DMS114 treated with DMSO at 0.1 percent for 48 hours (cell line): ENCODE data around the gene XPNPEP2.

Experiments used
- DNase-seq: peaks from one replicate; lab custom pipeline; 2025; ENCODE audit not compliant: unreplicated experiment; lab: John Stamatoyannopoulos, UW

Gene XPNPEP2

DNA sequence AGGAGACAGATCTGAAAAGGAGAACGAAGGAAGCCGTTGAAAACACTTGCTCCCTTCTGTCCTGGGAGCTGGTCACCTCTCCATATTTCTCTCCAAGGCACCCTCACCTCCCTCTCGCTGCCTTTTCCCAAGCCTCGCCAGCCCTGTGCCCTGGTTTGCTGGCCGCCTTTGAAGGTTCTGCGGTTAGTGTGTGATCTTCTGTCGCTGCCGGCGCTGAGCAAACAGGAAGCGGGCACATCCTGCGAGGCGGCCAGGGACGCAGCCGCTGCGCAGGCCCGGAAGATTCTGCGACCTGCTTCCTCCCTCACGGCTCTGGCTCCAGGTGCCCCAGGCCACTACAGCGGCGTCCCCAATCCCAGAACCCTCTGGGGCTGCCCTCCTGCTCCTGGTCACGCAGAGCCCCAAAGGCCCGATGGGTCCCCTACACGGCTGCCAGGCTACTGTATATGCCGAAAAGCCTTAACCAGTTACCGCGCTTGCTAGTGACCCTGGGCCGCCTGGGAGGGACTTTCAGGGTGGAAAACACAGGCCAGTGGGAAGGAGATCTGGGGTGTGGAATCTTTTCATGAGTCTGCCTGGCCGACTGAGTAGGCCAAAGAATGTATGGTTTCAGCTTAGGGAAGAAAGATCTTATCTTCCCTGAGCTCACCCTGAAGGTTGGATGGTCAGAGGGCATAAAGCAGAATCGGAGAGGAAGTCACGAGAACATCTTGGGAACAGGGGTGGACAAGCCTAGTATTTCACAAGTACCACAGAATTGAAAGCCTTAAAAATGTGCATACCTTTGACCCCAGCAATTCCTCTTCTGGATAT lies 38.6 kb downstream of the XPNPEP2 start:
- no peak for DNase-seq

GRCh38 chrX:129779086-129779672 lies 40.4 kb downstream of the XPNPEP2 start:
- DNase-seq, result no peak

DNA sequence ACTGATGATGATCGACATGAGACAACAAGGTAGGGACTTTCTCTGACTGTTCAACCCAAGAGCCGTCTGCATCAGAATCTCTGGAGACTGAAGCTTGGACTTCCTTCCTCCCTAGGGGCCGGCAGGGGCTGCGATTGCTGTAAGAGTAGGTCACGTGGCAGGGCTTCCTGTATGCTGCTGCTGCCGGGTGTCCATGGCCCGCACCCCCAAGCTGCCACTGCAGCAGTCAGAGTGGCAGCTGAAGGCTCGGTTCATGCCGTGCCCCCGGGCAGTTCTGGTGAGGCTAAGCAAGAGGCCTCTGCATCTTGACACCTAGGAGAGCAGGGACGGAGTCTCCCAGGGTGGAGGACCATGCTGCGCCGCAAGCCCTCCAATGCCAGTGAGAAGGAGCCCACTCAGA lies 41.0 kb downstream of the XPNPEP2 start, which contains the start of gene SASH3:
Gene SASH3, plus strand, starts transcription at position 203 of the 400 bp plus-strand sequence. Its CDS starts 149 bp downstream, at position 352.
- DNase-seq, result no peak

DNA sequence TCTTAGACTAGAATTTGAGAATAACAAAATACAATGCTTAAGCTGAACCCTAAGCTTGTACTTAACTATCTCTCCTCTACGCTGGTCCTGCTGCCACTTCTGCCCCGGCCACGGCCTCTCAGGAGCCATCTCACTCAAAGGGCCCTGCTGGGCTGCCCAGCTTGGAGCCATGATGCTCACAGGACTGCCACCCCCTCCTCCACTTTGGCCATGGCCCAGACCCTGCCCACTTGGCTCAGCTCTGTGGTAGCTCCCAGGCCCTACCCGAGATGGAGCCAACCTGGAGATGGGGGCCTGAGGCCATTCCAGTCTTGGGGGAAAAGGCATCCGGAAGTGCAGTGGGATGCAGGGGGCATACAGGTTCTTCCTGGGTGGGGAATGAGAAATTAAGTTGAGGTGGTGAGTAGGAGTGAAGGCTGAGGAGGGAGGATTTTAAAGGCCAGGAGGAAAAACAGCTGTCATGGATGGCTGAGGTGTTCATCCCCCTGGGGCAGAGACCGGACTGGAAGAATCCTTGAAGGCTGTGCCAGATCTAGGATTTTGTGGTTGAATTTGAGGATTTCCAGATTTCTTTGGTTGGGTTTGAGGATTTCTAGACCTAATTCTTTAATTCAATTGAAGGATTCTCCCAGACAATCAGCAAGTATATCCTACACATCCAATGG lies 41.8 kb downstream of the XPNPEP2 start:
- no peak for DNase-seq

GRCh38 chrX:129781134-129781672 lies 42.4 kb downstream of the XPNPEP2 start:
- DNase-seq, result no peak

GRCh38 chrX:129781680-129782495 lies 43.1 kb downstream of the XPNPEP2 start:
- DNase-seq, result no peak

DNA sequence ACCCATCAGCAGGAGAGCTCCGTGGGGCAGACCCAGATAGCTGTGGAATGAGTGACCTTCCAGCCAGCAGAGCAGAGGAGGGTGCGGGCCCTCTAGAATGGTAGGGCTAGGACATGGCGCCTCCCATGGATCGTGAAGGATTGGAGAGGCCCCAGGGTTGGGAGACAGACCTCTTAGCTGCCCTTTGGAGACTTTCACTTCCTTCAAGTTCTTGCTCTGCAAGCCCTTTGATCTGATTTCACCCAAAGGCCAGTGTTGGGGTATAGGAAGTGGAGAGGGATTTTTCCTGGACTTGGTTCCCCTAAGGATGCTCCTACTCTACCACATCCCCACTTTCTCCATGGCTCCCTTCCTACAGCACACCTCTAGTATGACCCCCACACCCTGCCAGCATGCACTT lies 43.9 kb downstream of the XPNPEP2 start:
- no peak for DNase-seq

DNA sequence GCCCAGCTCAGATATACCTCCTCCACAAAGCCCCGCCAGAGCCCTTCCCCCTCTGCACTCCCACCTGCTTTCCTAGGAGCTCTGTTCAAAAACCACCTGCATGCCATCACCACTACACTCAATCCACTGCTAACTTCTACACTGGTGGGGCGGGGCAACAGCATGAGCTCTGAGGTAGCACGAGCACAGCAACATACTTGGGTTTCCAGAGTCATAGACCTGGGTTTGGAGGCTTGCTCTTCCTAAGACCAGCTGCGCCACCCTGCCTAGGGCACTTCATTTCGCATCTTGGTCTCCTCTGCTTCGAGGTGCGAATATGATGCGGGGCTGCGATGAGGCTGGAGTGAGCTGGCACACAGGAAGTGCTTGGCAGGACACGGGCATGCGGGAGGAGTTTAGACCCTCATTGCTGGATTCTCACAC lies 44.5 kb downstream of the XPNPEP2 start:
- no peak for DNase-seq

- no peak for DNase-seq
Observed at GRCh38 chrX:129784371-129784770, 45.6 kb downstream of the XPNPEP2 start.

DNA sequence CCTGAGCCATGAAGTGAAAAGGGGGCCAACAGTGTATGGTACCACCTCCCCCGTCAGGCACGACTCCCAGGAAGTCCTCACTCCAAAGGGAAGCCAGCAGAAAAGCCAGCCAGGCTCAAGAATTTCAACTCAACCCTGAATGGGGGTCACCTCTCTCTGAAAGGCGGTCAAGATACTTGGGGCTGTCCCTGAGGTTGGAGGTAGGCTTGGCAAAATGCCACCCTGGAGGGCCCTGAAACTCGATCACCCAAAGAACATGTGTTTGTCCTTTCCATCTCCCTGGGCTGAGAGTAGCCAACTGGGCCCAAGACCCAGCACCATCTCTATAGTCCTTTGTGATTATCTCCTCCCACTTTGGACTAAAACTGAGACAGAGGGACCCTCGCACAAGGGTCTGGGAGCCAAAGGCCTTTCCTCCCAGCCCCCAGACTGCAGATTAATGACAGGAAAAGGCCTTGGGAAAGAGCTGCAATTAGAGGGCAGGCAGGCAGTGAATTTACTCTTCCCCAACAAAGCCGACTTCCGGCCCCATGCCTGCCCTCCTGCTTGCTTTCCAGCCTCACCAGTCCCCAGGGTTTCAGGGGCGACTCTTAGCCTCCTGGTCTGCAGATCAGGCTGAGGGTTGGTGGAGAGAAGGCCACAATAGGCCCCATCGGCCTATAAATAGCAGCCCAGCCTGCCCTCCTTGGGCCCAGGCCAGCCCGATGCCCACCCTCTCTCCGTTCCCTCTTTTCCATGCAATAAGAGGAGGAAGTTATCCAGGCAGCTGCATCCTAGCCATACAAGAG lies 46.6 kb downstream of the XPNPEP2 start:
- DNase-seq, result no peak

GRCh38 chrX:129786210-129786651 lies 47.5 kb downstream of the XPNPEP2 start:
- no peak for DNase-seq

- no peak for DNase-seq
Observed at GRCh38 chrX:129787336-129788055, 48.7 kb downstream of the XPNPEP2 start.

GRCh38 chrX:129788527-129788926 lies 49.7 kb downstream of the XPNPEP2 start:
- DNase-seq, result no peak

GRCh38 chrX:129790146-129790545 lies 51.4 kb downstream of the XPNPEP2 start:
- DNase-seq, result no peak

DNA sequence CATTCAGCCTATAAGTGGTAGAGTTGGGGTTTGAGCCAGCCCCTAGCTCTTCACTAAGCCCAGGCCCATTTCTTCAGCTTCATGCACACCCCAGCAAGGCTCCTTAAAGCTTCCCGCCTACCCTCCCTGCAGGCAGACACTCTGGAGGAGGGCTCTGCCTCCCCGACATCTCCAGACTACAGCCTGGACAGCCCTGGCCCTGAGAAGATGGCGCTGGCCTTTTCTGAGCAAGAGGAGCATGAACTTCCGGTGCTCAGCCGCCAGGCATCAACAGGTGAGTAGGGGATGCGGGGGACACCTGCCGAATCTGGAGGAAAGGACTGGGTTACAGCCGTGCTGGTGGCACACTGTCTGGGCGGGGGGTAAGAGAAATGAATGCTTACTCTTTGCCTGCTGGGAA lies 52.0 kb downstream of the XPNPEP2 start:
- no peak for DNase-seq

DNA sequence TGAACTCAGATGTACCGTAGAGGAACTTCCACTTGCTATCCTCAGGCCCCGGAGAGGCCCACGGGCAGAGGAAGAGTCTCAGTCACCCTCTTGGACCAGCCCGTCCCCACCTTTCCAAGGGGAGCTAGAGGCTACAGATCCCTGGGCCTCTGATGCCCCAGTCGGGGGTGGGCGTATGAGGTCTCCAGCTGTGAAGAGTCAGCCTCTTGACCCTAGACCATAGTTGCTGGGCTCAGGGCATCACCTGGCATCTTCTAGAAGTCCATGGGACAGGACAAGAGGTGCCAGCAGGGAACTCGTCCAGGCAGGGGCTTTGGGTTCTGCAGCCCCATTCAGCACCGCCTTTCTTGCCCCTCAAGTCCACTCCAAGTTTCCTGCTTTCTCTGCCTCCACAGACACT lies 52.6 kb downstream of the XPNPEP2 start:
- no peak for DNase-seq

DNA sequence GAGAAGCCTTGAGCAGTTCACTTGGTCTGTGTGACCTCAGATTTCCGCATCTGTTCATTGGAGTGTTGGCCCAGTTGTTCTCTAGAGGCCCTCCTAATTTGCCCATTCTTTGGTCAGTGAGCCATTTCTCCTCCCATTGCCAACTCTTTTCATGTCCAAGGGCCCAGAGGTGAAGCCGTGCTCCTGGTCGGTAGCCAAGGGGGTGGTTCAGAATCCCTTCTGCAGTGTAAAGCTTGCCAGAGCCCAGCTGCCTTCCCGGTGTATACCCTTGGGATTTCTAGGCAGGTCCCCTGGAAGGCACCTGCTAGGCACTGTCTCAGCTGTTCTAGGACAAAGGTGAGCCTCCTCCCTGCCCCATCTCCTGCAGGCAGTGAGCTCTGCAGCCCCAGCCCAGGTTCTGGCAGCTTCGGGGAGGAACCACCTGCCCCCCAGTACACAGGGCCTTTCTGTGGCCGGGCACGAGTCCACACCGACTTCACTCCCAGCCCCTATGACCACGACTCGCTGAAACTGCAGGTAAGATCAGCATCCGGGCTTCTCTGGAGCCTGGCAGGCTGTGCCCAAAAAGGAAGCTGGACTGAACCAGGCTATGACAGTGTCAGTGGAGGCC lies 53.3 kb downstream of the XPNPEP2 start:
- DNase-seq, result no peak

DNA sequence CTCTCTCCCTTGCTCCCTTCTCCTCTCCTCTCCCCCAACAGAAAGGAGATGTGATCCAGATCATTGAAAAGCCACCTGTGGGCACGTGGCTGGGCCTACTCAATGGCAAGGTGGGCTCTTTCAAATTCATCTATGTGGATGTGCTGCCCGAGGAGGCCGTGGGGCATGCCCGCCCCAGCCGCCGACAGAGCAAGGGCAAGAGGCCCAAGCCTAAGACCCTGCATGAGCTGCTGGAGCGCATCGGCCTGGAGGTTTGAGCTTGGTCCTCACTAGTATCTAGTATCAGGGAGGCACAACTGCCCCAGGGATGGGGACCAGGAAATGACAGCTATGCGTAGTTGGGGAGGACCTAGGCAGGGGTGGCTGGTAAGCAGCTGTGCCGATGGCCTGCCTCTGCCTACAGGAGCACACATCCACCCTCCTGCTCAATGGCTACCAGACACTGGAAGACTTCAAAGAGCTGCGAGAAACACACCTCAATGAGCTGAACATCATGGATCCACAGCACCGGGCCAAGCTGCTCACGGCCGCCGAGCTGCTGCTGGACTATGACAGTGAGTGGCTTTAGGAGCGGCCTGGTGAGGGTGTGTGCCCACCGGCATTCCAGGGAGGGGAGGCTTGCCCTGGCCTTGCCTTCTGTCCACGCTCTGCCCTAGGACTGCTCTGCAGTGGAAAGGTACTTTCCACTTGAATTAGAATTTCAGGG lies 54.0 kb downstream of the XPNPEP2 start:
- DNase-seq, result no peak
